HepG2 (cell line): ENCODE data around the gene TTC31. TPM values are rescaled to one million over a fixed set of nuclear protein-coding genes. Genes with fewer than 3 reads are reported as not detected.

Experiments
- ZNF839 ChIP-seq: sonication (generic); formaldehyde crosslinking; IDR thresholded peaks from 2 replicates; pipeline ENCODE4 v1.4.0; 2020; ENCODE audit warnings: missing genetic modification reagents, mild to moderate bottlenecking, borderline replicate concordance
- ZSCAN22 ChIP-seq: sonication (generic); formaldehyde crosslinking; IDR thresholded peaks from 2 replicates; pipeline ENCODE4 v1.4.0; 2020; ENCODE audit warnings: mild to moderate bottlenecking, missing genetic modification reagents
- polyA plus RNA-seq, 8 experiments: library from polyadenylated mRNA; depleted of rRNA in 3 of 8; stranded (reverse) in 7 of 8; unstranded in 1 of 8; fragments of >200 nt; fragmentation: Illumina TruSeq in 4 of 8; extraction: Trizol in 4 of 8; gene quantifications; 2 replicates each; pipeline versions ENCODE4 v1.2.1 to v1.2.3, GENCODE V29; 2011 to 2016; ENCODE audit warnings: low read depth in 4 of 8, missing spikeins in 1 of 8, mixed read lengths in 1 of 8; ENCODE audit not compliant: insufficient read depth in 1 of 8
- total RNA-seq, 5 experiments: library from RNA; depleted of rRNA; stranded (reverse); fragments of >200 nt; fragmentation: Illumina TruSeq; extraction: Trizol; gene quantifications; 2 replicates each; pipeline ENCODE4 v1.2.3, GENCODE V29; 2016; ENCODE audit warnings: low read depth in 1 of 5
- TF ChIP-seq, protein P1 (sequence below): sonication (generic); formaldehyde crosslinking; IDR thresholded peaks from 2 replicates; pipeline ENCODE4; 2020; ENCODE audit warnings: missing genetic modification reagents, mild to moderate bottlenecking, borderline replicate concordance
- TF ChIP-seq, protein P2 (sequence below): sonication (generic); formaldehyde crosslinking; IDR thresholded peaks from 2 replicates; pipeline ENCODE4 v1.5.0; 2020; ENCODE audit warnings: mild to moderate bottlenecking, missing genetic modification reagents, borderline replicate concordance
- TF ChIP-seq, protein P3 (sequence below): sonication (generic); formaldehyde crosslinking; IDR thresholded peaks from 2 replicates; pipeline ENCODE4 v1.8.1; 2022; ENCODE audit warnings: mild to moderate bottlenecking, missing genetic modification reagents
- TF ChIP-seq, protein P4 (sequence below): sonication (generic); formaldehyde crosslinking; conservative IDR thresholded peaks from 2 replicates; pipeline ENCODE4 v1.8.0; 2022; ENCODE audit warnings: low read depth, missing genetic modification reagents

Gene TTC31
- total and polyA plus RNA-seq, 2 of the 13 experiments (the other 11 are each of a cell fraction or from before 2014, with no cell fraction given) = 28.3 to 39.5 TPM

DNA sequence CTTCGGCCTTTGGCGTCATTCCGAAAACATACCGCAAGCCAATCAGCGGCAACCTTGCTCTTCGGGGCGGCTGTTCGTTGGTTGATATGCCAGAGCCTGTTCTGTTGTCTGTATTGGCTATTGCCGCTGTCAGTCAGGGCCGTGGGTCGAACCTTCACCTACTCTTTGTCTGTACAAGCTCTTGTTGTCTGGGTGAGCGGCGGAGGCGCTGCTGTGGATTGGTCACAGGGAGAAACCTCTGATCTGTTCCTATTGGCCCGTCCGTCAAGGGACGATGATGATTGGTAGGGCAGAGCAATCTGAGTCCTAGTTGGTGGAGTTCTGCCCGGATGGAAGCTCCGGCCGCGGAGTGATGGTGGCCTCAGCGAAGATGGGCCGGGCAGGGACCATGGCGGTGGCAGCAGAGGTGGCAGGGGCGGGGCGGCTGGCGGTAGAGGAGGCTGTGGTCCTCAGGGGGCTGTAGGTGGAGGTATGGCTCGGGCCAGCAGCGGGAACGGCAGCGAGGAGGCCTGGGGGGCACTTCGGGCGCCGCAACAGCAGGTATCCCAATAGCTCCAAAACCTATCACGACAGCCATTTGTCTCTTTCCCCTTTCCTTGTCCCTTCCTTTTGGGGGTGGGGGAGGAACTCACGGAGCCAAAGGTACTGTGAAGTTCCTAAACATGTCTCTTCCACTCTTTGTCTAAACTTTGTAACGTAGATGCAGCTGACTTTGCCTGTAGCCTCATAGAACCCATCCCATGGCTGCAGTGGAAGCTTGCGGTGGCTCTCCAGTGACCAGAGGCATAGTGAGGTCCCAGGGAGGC is 24.5 kb upstream of the TTC31 start, which contains the start of gene WBP1 (continued):
- TF ChIP-seq, protein P1, sequence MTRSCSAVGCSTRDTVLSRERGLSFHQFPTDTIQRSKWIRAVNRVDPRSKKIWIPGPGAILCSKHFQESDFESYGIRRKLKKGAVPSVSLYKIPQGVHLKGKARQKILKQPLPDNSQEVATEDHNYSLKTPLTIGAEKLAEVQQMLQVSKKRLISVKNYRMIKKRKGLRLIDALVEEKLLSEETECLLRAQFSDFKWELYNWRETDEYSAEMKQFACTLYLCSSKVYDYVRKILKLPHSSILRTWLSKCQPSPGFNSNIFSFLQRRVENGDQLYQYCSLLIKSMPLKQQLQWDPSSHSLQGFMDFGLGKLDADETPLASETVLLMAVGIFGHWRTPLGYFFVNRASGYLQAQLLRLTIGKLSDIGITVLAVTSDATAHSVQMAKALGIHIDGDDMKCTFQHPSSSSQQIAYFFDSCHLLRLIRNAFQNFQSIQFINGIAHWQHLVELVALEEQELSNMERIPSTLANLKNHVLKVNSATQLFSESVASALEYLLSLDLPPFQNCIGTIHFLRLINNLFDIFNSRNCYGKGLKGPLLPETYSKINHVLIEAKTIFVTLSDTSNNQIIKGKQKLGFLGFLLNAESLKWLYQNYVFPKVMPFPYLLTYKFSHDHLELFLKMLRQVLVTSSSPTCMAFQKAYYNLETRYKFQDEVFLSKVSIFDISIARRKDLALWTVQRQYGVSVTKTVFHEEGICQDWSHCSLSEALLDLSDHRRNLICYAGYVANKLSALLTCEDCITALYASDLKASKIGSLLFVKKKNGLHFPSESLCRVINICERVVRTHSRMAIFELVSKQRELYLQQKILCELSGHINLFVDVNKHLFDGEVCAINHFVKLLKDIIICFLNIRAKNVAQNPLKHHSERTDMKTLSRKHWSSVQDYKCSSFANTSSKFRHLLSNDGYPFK = peak; percentile 68; the same call in 1 of the 2 replicates
- TF ChIP-seq ZNF839 (no peak), ZSCAN22 (CRISPR knock-in tag) (peak; percentile 58; the same call in 1 of the 2 replicates)
- TF ChIP-seq, protein P2, sequence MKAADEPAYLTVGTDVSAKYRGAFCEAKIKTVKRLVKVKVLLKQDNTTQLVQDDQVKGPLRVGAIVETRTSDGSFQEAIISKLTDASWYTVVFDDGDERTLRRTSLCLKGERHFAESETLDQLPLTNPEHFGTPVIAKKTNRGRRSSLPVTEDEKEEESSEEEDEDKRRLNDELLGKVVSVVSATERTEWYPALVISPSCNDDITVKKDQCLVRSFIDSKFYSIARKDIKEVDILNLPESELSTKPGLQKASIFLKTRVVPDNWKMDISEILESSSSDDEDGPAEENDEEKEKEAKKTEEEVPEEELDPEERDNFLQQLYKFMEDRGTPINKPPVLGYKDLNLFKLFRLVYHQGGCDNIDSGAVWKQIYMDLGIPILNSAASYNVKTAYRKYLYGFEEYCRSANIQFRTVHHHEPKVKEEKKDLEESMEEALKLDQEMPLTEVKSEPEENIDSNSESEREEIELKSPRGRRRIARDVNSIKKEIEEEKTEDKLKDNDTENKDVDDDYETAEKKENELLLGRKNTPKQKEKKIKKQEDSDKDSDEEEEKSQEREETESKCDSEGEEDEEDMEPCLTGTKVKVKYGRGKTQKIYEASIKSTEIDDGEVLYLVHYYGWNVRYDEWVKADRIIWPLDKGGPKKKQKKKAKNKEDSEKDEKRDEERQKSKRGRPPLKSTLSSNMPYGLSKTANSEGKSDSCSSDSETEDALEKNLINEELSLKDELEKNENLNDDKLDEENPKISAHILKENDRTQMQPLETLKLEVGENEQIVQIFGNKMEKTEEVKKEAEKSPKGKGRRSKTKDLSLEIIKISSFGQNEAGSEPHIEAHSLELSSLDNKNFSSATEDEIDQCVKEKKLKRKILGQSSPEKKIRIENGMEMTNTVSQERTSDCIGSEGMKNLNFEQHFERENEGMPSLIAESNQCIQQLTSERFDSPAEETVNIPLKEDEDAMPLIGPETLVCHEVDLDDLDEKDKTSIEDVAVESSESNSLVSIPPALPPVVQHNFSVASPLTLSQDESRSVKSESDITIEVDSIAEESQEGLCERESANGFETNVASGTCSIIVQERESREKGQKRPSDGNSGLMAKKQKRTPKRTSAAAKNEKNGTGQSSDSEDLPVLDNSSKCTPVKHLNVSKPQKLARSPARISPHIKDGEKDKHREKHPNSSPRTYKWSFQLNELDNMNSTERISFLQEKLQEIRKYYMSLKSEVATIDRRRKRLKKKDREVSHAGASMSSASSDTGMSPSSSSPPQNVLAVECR (CRISPR knock-in tag) = no peak; the same call in 1 of the 2 replicates
- TF ChIP-seq, protein P3, sequence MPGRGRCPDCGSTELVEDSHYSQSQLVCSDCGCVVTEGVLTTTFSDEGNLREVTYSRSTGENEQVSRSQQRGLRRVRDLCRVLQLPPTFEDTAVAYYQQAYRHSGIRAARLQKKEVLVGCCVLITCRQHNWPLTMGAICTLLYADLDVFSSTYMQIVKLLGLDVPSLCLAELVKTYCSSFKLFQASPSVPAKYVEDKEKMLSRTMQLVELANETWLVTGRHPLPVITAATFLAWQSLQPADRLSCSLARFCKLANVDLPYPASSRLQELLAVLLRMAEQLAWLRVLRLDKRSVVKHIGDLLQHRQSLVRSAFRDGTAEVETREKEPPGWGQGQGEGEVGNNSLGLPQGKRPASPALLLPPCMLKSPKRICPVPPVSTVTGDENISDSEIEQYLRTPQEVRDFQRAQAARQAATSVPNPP = no peak
- TF ChIP-seq, protein P4, sequence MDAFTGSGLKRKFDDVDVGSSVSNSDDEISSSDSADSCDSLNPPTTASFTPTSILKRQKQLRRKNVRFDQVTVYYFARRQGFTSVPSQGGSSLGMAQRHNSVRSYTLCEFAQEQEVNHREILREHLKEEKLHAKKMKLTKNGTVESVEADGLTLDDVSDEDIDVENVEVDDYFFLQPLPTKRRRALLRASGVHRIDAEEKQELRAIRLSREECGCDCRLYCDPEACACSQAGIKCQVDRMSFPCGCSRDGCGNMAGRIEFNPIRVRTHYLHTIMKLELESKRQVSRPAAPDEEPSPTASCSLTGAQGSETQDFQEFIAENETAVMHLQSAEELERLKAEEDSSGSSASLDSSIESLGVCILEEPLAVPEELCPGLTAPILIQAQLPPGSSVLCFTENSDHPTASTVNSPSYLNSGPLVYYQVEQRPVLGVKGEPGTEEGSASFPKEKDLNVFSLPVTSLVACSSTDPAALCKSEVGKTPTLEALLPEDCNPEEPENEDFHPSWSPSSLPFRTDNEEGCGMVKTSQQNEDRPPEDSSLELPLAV (CRISPR knock-in tag) = no peak
